Activated naive CD8-positive, alpha-beta T cell treated with anti-CD3 and anti-CD28 coated beads, Interleukin-2, amount 50 U/mL, for 24 hours (primary cell): ENCODE results near the gene BEST1.

ENCODE experiments used
- ATAC-seq: fragments of 150-1000 bp; cut with Tn5 transposase; one replicate; pipeline ENCODE4 v1.10.0; 2021
- DNase-seq: peaks from one replicate; pipeline ENCODE4 v3.0.0; 2021
- H3K27ac Mint-ChIP-seq: one replicate; pipeline ENCODE4 v1.8.0; 2021; ENCODE audit warnings: mild to moderate bottlenecking, mixed read lengths
- H3K27me3 Mint-ChIP-seq: one replicate; pipeline ENCODE4 v1.8.0; 2021; ENCODE audit warnings: mixed read lengths
- H3K36me3 Mint-ChIP-seq: one replicate; pipeline ENCODE4 v1.8.0; 2021; ENCODE audit warnings: low read depth, mixed read lengths
- H3K4me1 Mint-ChIP-seq: one replicate; pipeline ENCODE4 v1.8.0; 2021; ENCODE audit warnings: mixed read lengths
- H3K4me3 Mint-ChIP-seq: one replicate; pipeline ENCODE4 v1.8.0; 2021; ENCODE audit warnings: mild to moderate bottlenecking, moderate library complexity, mixed read lengths
- H3K9me3 Mint-ChIP-seq: one replicate; pipeline ENCODE4 v1.8.0; 2021; ENCODE audit warnings: mixed read lengths

The BEST1 gene

DNA sequence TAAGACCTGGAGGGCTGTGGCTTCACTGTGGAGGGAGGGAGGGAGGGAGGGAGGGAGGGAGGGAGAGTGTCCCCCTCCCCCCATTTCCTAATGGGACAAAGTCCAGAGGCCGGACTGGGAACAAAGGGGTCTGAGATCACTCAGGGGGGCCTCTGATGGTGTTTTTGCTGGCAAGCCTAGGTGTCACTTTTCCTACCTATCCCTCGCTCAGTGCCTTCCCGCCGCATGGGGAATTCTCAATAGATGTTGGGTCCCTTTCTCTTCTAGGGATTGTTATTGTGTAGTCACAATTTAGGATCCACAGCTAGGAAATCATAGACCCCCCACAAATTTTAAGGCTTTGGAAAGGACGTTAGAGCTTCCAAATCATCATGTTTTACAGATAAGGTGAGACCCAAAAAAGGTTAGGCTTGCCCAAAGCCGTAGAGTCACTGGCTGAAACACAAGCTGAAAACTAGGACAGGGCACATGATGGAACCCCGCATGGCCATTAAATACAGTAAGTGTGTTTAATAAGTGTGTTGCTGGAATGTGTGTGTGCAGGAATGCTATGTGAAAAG, 22.0 kb downstream of the BEST1 start:
- Mint-ChIP-seq H3K4me3 (peak overlapping the region; percentile 51), H3K36me3 (no peaks in the 10 kb centered on the region), H3K27ac (peak overlapping the region; percentile 84), H3K9me3 (no peaks in the 10 kb centered on the region), H3K27me3 (no peaks in the 10 kb centered on the region), H3K4me1 (peaks cover 53% of the 10 kb centered on the region)
- ATAC-seq (no peak), DNase-seq (no peak)

DNA sequence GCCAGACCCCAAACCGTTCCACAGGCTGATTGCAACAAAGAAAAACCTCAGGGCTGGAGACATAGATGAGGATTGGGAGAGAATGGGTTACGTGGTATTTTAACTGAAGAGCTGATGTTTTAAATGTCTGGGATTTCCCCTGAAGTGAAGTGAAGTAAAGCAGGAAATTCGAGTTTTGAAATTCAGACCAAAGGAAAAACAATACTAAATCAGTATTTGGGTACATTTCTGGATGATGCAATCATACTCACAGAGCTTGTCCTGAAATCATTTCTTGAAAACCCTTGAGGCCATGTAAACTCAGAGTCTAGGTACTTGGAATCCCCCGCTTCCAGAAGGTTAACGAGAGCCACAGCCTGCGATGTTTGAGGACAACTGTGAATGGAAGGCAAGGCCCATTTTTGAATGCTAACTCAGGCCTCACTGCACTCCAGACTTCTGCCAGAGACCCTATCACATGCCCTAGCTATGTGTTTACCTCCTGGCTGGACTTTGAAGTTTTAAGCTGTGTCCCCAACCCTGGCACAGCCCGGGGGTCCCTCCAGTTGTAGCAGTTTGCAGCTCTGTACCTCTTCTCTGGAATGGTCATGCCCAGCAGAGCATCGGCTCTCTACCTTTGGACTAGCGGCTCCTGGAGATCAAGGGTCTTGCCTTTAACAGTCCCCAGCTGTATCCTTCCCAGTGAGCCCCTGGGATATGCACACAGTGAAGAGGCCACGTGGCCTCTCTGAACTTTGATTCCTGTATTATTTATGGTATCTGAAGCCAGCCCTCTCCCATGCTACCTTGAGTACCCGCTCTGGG, 22.7 kb downstream of the BEST1 start:
- no peaks in the 10 kb centered on the region for H3K27me3 Mint-ChIP-seq
- H3K27ac Mint-ChIP-seq = peak overlapping the region; percentile 84
- peak overlapping the region; percentile 51 for H3K4me3 Mint-ChIP-seq
- H3K36me3 Mint-ChIP-seq = no peaks in the 10 kb centered on the region
- no peaks in the 10 kb centered on the region for H3K9me3 Mint-ChIP-seq
- no peak for DNase-seq
- ATAC-seq = peak; percentile 12
- H3K4me1 Mint-ChIP-seq = peaks cover 53% of the 10 kb centered on the region

DNA sequence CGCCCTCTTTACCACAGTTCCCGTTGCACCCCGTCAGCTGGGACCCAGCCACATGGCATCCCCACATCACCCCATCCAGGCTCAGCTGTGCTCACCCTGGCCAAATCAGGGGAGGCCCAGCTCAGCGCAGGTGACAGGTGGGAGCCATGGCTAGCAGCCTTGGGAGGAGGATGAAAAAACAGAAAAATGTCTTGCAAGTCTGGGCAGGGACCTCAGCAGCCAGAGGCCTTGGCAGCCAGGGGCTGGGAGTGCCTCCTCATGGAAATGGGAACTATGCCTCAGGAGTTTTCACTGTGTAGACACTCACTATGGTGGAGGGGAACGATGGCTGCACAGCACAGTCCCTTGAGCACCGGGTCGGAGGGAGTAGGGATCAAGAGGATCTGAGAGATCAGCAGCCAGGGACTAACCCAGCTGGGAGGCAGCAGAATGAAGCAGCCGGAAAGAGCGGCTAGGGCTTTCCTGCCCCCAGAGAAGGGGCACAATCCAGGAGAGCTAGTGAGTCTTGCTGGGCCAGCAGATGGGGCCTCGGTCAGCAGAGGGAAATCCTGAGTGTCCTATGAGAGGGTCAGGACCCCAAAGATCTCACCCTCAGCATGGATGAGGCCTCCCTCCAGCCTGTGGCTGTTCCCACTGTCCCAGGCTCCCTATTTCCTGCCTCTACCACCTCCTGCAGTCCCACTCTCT, 23.5 kb downstream of the BEST1 start:
- Mint-ChIP-seq H3K27ac (peak overlapping the region; percentile 84), H3K27me3 (no peaks in the 10 kb centered on the region), H3K4me3 (no peak overlapping the region), H3K36me3 (no peaks in the 10 kb centered on the region), H3K9me3 (no peaks in the 10 kb centered on the region), H3K4me1 (peaks cover 48% of the 10 kb centered on the region)
- no peak for ATAC-seq
- DNase-seq = no peak

DNA sequence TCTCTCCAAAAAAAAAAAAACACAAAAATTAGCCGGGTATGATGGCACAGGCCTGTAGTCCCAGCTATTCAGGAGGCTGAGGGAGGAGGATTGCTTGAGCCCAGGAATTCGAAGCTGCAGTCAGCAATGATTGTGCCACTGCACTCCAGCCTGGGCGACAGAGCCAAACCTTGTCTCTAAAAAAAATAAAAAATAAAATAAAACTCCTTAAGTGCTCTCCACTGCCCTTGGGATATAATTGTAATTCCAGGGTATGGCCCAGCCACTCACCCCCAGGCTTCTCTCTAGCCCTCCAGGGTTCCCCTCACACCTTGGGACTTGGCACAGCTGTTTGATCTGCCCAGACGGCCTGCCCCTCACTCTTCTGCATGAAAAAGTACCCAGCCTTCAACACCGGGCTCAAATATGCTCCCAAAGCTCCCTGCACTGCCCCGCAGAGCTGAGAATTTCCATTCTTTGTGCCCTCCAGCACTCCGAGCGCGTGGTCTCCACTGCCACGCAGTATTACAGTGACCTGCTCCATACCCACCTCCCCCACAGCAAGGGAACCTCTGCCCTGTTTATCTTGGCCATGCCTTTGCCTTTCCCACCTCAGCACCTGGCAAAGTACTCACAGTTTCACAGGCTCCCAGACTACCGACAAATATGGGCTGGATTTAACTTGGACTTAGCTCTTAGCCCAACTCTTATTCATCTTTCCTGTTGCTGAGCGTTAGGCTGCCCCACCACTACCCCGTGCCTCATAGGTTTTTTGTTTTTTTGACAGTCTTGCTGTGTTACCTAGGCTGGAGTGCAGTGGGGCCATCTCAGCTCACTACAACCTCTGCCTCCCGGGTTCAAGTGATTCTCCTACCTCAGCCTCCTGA, 24.8 kb downstream of the BEST1 start:
- Mint-ChIP-seq H3K36me3 (no peaks in the 10 kb centered on the region), H3K9me3 (no peaks in the 10 kb centered on the region), H3K27me3 (no peaks in the 10 kb centered on the region), H3K4me3 (no peak overlapping the region), H3K27ac (no peak overlapping the region), H3K4me1 (peaks cover 35% of the 10 kb centered on the region)
- DNase-seq (no peak), ATAC-seq (no peak)

DNA sequence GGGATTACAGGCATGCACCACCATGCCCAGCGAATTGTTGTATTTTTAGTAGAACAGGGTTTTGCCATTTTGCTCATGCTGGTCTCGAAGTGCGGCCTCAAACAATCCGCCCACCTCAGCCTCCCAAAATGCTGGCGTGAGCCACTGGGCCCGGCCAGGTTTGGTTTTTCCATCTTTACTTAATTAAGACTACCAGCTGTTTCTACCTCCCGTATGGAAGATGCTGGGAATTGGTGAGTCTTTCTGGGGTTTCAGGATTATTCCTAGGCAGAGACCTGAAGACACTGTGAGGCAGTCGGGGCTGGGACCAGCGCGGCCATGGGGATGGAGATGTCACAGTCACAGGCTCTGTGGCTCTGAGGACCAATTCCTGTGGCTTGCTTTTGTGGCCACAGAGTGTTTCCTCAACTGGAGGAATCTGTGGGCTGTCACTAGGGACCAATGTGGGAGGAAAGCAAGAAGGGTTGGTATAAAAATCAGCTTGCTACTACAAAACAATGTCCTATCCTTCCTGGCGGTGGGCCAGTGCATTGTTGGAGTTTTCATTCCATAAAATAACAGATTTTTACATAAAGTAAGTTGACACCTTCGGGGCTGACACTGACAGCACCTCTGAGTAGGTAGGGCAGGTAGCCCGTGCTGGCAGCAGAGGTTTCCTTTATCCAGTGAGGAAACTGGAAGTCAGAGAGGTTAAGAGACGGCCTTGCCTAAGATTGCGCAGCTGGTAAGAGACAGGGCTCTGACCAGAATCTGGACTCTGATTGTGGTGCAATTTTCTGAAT, 25.7 kb downstream of the BEST1 start:
- no peaks in the 10 kb centered on the region for H3K9me3 Mint-ChIP-seq
- H3K4me1 Mint-ChIP-seq = peaks cover 29% of the 10 kb centered on the region
- ATAC-seq = no peak
- no peaks in the 10 kb centered on the region for H3K36me3 Mint-ChIP-seq
- no peak overlapping the region for H3K27ac Mint-ChIP-seq
- no peak overlapping the region for H3K4me3 Mint-ChIP-seq
- H3K27me3 Mint-ChIP-seq = no peaks in the 10 kb centered on the region
- no peak for DNase-seq

DNA sequence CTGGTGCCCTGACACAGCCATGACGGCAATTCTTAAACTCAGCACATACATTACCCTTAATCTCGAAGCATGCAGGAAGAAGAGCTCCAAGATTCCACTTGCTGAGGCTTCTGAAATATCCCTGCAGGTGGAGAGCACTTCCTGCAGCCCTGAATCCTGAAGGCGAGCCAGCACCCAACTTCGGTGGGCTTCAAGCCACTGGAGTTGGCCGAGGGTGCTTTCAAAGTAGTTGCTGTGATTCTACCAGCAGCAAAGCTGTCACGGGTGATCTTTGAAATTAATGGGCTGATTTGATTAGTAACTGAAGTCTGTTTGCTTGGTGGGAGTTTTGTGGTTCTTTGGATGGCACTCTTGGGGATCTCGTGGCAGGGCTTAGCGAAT, 26.3 kb downstream of the BEST1 start:
- DNase-seq (no peak), ATAC-seq (no peak)
- no peaks in the 10 kb centered on the region for H3K27me3 Mint-ChIP-seq
- no peak overlapping the region for H3K4me3 Mint-ChIP-seq
- no peaks in the 10 kb centered on the region for H3K9me3 Mint-ChIP-seq
- no peaks in the 10 kb centered on the region for H3K36me3 Mint-ChIP-seq
- H3K4me1 Mint-ChIP-seq = peaks cover 23% of the 10 kb centered on the region
- no peak overlapping the region for H3K27ac Mint-ChIP-seq

- Mint-ChIP-seq H3K4me3 (no peak overlapping the region), H3K4me1 (peaks cover 18% of the 10 kb centered on the region), H3K27ac (no peak overlapping the region), H3K36me3 (no peaks in the 10 kb centered on the region), H3K27me3 (no peaks in the 10 kb centered on the region), H3K9me3 (no peaks in the 10 kb centered on the region)
- no peak for ATAC-seq
- no peak for DNase-seq
These were observed 26.8 kb downstream of the BEST1 start for GRCh38 chr11:61976813-61977475.

DNA sequence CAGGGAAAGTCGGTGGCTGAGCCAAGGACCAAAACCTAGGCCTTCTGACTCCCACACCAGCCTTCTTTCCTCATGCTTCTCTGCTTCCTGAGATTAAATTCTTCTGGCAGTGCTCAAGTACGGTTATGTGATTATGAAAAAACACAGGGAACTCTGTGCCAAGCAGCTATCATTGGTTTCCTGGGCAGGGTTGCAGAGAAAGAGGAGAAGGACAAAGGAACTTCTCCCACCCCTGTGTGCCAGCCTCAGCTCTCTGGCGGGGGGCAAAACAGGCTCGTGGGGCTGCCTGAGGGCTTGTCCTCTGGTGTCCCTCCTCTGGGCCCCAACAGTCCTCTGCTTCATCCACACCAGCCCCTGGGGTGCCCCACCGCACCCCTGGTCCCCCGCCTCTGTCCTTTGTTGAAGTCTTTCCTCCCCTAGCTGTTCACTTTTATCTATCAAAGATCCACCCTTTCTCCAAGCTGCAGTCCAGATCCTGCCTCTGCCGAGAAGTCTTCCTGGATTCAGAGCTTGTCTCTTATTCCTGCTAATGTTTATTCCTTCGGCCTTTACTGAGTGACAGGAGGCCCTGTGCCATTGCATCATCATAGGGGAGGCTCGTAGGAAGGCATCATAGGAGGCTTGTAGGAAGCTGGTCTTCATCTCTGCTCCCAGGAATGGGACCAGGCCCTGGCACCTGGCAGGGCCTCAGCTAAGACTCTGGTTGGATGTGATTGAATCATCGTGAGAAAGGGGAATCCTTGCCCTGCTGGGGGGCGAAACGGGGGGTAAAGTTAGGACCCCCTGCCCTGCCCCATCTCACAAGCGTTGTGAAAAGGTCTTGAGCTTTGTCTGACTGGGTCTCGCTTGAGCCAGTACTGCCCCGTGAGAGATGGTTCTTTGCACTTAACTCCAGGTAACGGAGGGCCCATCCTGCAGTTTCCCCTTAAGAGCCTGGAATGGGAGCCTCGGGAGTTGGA, 28.8 kb downstream of the BEST1 start:
- DNase-seq = no peak
- H3K9me3 Mint-ChIP-seq = no peaks in the 10 kb centered on the region
- no peak for ATAC-seq

DNA sequence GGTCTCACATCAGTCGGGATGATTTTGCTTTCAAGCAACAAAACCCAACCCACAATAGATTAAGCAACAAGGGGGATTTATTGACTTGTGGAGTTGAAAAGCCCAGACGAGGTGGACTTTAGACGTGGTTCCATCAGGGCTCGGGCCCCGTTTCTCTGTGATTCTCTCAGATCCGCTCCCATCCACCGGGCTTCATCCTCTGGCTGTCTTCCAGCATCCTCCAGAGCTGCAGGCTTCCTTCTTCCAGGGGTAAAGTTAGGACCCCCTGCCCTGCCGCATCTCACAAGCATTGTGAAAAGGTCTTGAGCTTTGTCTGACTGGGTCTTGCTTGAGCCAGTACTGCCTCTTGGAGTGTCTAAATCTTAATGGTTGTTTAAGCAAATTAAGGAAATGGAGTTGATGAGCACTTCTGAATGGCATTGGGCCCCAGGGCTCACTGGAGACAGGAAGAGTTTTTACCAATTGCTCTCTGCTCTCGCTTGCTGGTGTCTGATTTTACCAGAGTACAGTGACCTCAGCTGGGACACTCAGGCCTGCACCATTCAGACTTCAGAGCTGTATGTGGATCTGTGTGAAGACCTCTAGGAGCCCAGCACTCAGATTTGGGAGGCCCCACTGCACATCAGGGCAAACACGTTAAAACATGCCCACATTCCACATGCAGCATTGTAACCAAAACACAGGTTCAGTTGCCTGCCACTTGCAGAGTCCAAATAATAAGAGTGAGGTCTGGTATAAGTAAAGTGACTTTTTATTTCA, 30.8 kb downstream of the BEST1 start:
- Mint-ChIP-seq H3K9me3 (peaks cover 4% of the 10 kb centered on the region), H3K27ac (no peak overlapping the region), H3K4me3 (no peak overlapping the region), H3K36me3 (no peaks in the 10 kb centered on the region), H3K4me1 (peaks cover 3% of the 10 kb centered on the region), H3K27me3 (no peaks in the 10 kb centered on the region)
- no peak for ATAC-seq
- no peak for DNase-seq

More for the DNA sequence above, 28.8 kb downstream of the BEST1 start:
- H3K27ac Mint-ChIP-seq = no peak overlapping the region
- no peak overlapping the region for H3K4me3 Mint-ChIP-seq
- H3K4me1 Mint-ChIP-seq = peaks cover 3% of the 10 kb centered on the region
- no peaks in the 10 kb centered on the region for H3K36me3 Mint-ChIP-seq
- no peaks in the 10 kb centered on the region for H3K27me3 Mint-ChIP-seq

DNA sequence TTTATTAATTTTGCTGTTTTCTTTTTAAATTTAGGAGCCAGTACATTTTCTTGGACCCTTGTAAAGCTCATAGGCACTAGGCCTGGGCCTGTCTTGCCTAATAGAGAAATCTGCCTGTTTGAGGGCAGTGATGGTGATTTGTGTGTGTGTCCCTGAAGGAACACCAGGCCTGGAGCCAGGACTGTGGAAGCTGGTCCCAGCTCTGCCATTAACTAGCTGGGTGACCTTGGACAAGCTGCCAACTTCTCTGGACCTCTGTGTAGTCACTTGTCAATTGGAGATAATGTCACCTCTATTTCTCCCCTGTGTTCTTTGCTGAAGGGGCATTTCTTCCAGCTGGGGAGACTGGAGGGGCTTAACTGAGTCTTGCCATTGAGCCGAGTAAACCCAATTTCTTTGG, 33.3 kb downstream of the BEST1 start:
- no peak for ATAC-seq
- H3K27me3 Mint-ChIP-seq = no peaks in the 10 kb centered on the region
- H3K4me3 Mint-ChIP-seq = no peak overlapping the region
- no peak for DNase-seq
- peaks cover 3% of the 10 kb centered on the region for H3K4me1 Mint-ChIP-seq
- no peak overlapping the region for H3K27ac Mint-ChIP-seq
- peaks cover 24% of the 10 kb centered on the region for H3K9me3 Mint-ChIP-seq
- H3K36me3 Mint-ChIP-seq = peaks cover 6% of the 10 kb centered on the region

DNA sequence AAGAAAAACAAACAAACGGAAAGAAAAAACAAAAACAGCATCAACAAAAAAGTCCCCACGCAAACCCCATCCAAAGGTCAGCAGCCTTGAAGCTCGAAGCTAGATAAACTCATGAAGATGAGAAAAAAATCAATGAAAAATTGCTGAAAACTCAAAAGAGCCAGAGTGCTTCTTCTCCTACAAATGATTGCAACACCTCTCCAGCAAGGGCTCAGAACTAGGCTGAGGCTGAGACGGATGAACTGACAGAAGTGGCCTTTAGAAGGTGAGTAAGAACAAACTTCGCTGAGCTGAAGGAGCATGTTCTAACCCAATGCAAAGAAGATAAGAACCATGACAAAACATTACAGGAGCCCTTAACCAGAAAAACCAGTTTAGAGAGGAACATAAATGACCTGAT, 35.7 kb downstream of the BEST1 start:
- Mint-ChIP-seq H3K36me3 (peaks cover 9% of the 10 kb centered on the region), H3K27ac (no peak overlapping the region), H3K4me3 (no peak overlapping the region), H3K4me1 (peaks cover 3% of the 10 kb centered on the region), H3K27me3 (no peaks in the 10 kb centered on the region), H3K9me3 (peaks cover 29% of the 10 kb centered on the region)
- no peak for DNase-seq
- ATAC-seq = no peak

GRCh38 chr11:61994981-61995380, 44.8 kb downstream of the BEST1 start:
- Mint-ChIP-seq H3K9me3 (peaks cover 23% of the 10 kb centered on the region), H3K4me1 (no peaks in the 10 kb centered on the region), H3K4me3 (no peak overlapping the region), H3K27me3 (no peaks in the 10 kb centered on the region), H3K27ac (no peak overlapping the region), H3K36me3 (peaks cover 10% of the 10 kb centered on the region)
- DNase-seq (no peak), ATAC-seq (no peak)
